GM12864 (cell line): ENCODE results near the gene AAMDC.
"Not testable (repeated sequence)": the region's sequence is repeated elsewhere in the genome, so short reads cannot be mapped to it uniquely, and the experiment has no call there.

Experiments
- DNase-seq: peaks from one replicate; pipeline ENCODE4 v3.0.0-alpha.2; 2011; ENCODE audit warnings: low read depth
- H3K4me3 ChIP-seq: 2 replicates; pipeline ENCODE4 v1.5.1; 2011; ENCODE audit warnings: mild to moderate bottlenecking, low read depth, low read length, control low read depth
- CTCF ChIP-seq: IDR thresholded peaks from 2 replicates; pipeline ENCODE4 v1.5.1; 2011; ENCODE audit warnings: low read depth, mild to moderate bottlenecking, moderate library complexity, low read length, control low read depth, inconsistent platforms; ENCODE audit errors: missing control alignments

The AAMDC gene

GRCh38 chr11:77819411-77819920 lies 1.5 kb upstream of the AAMDC start:
- peak overlapping the region; percentile 99 for H3K4me3 ChIP-seq
- TF ChIP-seq CTCF = peak; percentile 9
- peak; percentile 82 for DNase-seq

- DNase-seq = no peak
- peak overlapping the region; percentile 99 for H3K4me3 ChIP-seq
- TF ChIP-seq CTCF = no peak
Observed at GRCh38 chr11:77819921-77820564, 901 bp upstream of the AAMDC start.

- DNase-seq = no peak
- no peak for TF ChIP-seq CTCF
- peak overlapping the region; percentile 99 for H3K4me3 ChIP-seq
Observed at GRCh38 chr11:77821349-77821851, 456 bp downstream of the AAMDC start.

- not testable (repeated sequence) for DNase-seq, H3K4me3 ChIP-seq
Observed at GRCh38 chr11:77822126-77822525, 1.2 kb downstream of the AAMDC start.

GRCh38 chr11:77823775-77824174 lies 2.8 kb downstream of the AAMDC start:
- H3K4me3 ChIP-seq = no peak overlapping the region
- no peak for TF ChIP-seq CTCF
- DNase-seq = no peak

GRCh38 chr11:77828926-77829325 lies 8.0 kb downstream of the AAMDC start:
- no peak for DNase-seq
- TF ChIP-seq CTCF = no peak
- H3K4me3 ChIP-seq = no peak overlapping the region

GRCh38 chr11:77833302-77833701 lies 12.4 kb downstream of the AAMDC start:
- TF ChIP-seq CTCF = no peak
- no peak overlapping the region for H3K4me3 ChIP-seq
- no peak for DNase-seq
